HEK293 (cell line): ENCODE measurements around the gene THEM5.

ENCODE experiments used
- CTCF ChIA-PET: fragments of 350-600 bp; formaldehyde crosslinking; extraction: SDS; loops from one replicate; lab custom pipeline; 2021; ENCODE audit warnings: antibody characterized with exemption; lab: Yijun Ruan, JAX
- POLR2A ChIA-PET: fragments of 300-600 bp; formaldehyde crosslinking; extraction: SDS; loops from one replicate; lab custom pipeline; 2020; ENCODE audit warnings: antibody characterized with exemption, inconsistent platforms; lab: Yijun Ruan, JAX
- H3K27ac ChIP-seq: fragments of 200-500 bp; sonication (Bioruptor generic); 2 replicates; pipeline ENCODE4 v1.5.1; 2014; ENCODE audit warnings: low read depth, low read length, control low read depth, inconsistent platforms; ENCODE audit errors: extremely low read depth
- H3K36me3 ChIP-seq, 2 experiments: fragments of 200-500 bp in 1 of 2; sonication (Bioruptor generic) in 1 of 2; 1 replicate in 1 of 2; 2 replicates in 1 of 2; pipeline ENCODE4 v1.5.1; 2014 to 2017; ENCODE audit warnings: inconsistent platforms in 2 of 2, low read length in 2 of 2; ENCODE audit not compliant: control insufficient read depth in 2 of 2, insufficient read depth in 1 of 2
- H3K4me1 ChIP-seq: fragments of 200-500 bp; sonication (Bioruptor generic); 2 replicates; pipeline ENCODE4 v1.5.1; 2014; ENCODE audit warnings: mild to moderate bottlenecking, low read length, inconsistent platforms; ENCODE audit not compliant: control insufficient read depth, insufficient read depth
- H3K4me3 ChIP-seq: 2 replicates; pipeline ENCODE4 v1.5.1; 2011; ENCODE audit warnings: low read depth, mild to moderate bottlenecking, control low read depth, low read length, moderate library complexity
- H3K9me3 ChIP-seq: fragments of 200-500 bp; sonication (Bioruptor generic); 2 replicates; pipeline ENCODE4 v1.5.1; 2014; ENCODE audit warnings: low read depth, low read length, inconsistent platforms; ENCODE audit not compliant: control insufficient read depth, insufficient read depth
- HOXA7 ChIP-seq: sonication (generic); formaldehyde crosslinking; IDR thresholded peaks from 2 replicates; pipeline ENCODE4 v1.8.1; 2022; ENCODE audit warnings: missing genetic modification reagents, borderline replicate concordance
- MYNN ChIP-seq: fragments of 450-650 bp; formaldehyde crosslinking; IDR thresholded peaks from 2 replicates; pipeline ENCODE4 v1.5.1; 2016; ENCODE audit warnings: missing biosample characterization, missing genetic modification characterization, borderline replicate concordance
- ZIC2 ChIP-seq: fragments of 450-650 bp; formaldehyde crosslinking; IDR thresholded peaks from 2 replicates; pipeline ENCODE4 v1.5.1; 2016; ENCODE audit warnings: missing biosample characterization, missing genetic modification characterization
- ZNF211 ChIP-seq: fragments of 450-650 bp; formaldehyde crosslinking; IDR thresholded peaks from 2 replicates; pipeline ENCODE4 v1.5.1; 2016; ENCODE audit warnings: low read depth, missing biosample characterization, missing genetic modification characterization
- ZNF341 ChIP-seq: fragments of 450-650 bp; formaldehyde crosslinking; IDR thresholded peaks from 2 replicates; pipeline ENCODE4; 2016; ENCODE audit warnings: low read depth, missing biosample characterization, missing genetic modification characterization
- ZNF391 ChIP-seq: fragments of 450-650 bp; formaldehyde crosslinking; IDR thresholded peaks from 2 replicates; pipeline ENCODE4 v1.5.1; 2016; ENCODE audit warnings: low read depth, missing biosample characterization, missing genetic modification characterization, borderline replicate concordance
- ZNF423 ChIP-seq: fragments of 450-650 bp; formaldehyde crosslinking; IDR thresholded peaks from 2 replicates; pipeline ENCODE4 v1.5.1; 2016; ENCODE audit warnings: missing biosample characterization, missing genetic modification characterization
- ZNF561 ChIP-seq: fragments of 450-650 bp; IDR thresholded peaks from 2 replicates; pipeline ENCODE4 v1.5.1; 2018; ENCODE audit warnings: missing biosample characterization, missing genetic modification characterization, borderline replicate concordance
- ZSCAN16 ChIP-seq: fragments of 450-650 bp; formaldehyde crosslinking; IDR thresholded peaks from 2 replicates; pipeline ENCODE4 v1.5.1; 2016; ENCODE audit warnings: missing biosample characterization, missing genetic modification characterization
- TF ChIP-seq, protein P1 (sequence below): fragments of 450-650 bp; formaldehyde crosslinking; IDR thresholded peaks from 2 replicates; pipeline ENCODE4 v1.5.1; 2017; ENCODE audit warnings: missing biosample characterization, missing genetic modification characterization
- TF ChIP-seq, protein P2 (sequence below): fragments of 450-650 bp; formaldehyde crosslinking; IDR thresholded peaks from 2 replicates; pipeline ENCODE4 v1.5.1; 2016; ENCODE audit warnings: missing biosample characterization, missing genetic modification characterization, borderline replicate concordance
- TF ChIP-seq, protein P3 (sequence below): fragments of 450-650 bp; formaldehyde crosslinking; IDR thresholded peaks from 2 replicates; pipeline ENCODE4 v1.5.1; 2016; ENCODE audit warnings: missing biosample characterization, missing genetic modification characterization
- TF ChIP-seq, protein P4 (sequence below): fragments of 450-650 bp; formaldehyde crosslinking; IDR thresholded peaks from 2 replicates; pipeline ENCODE4 v1.5.1; 2016; ENCODE audit warnings: missing biosample characterization, missing genetic modification characterization

Gene THEM5

DNA sequence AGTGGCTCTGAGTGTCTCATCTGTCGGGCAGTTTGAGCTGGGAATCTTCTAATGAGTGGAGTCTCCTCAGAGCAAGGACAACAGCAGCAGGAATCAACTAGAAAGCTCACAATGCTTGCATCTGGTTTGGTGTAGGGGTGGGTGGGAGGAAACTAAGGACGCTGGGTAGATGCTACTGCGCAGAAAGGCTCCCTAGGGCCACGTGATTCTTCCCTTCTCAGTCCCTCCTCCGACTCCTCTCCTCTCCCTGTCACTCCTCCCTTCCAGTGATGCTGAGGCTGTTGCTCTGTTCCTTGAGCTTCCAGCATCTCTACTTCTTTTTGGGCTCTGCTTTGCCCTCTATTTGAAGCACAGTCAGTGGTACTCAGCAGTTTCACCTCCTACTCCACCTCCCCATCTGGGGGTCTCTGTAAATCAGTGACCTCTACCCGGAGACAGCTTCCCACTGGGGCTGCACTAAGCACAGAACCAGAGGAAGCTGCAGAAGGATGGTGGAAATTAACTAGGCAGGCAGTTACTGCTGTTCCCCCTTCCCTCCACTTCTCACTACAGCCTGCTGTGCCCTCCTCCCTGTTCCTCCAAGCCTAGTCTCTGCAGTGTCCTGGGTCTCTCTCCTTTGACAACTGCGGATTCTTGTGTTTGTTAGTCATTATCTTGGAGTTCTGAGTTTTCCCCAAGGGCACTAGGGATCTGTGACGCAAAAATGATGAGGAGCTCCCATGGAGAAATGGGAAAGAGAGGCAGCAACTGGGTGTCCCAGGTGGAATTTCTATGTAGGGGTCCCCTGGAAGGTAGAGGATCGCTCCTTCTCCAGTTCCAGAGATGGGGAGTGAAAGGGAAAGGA lies 54.1 kb downstream of the THEM5 start:
- H3K9me3 ChIP-seq, result no peaks in the 10 kb centered on the region
- no peaks in the 10 kb centered on the region for H3K4me1 ChIP-seq
- no peaks in the 10 kb centered on the region for H3K36me3 ChIP-seq
- ChIA-PET CTCF (interaction anchor here (0.8 kb wide), 1 partner anchor 202 kb away, joined by 3 read pairs; no protein-coding TSS in a partner anchor), POLR2A (interaction anchor here (0.6 kb wide), 1 partner anchor 187 kb away, joined by 4 read pairs; no protein-coding TSS in a partner anchor)
- no peak for TF ChIP-seq MYNN (tag by site-specific recombination)
- peak; percentile 71 for TF ChIP-seq ZNF341 (tag by site-specific recombination)
- TF ChIP-seq, protein P1, sequence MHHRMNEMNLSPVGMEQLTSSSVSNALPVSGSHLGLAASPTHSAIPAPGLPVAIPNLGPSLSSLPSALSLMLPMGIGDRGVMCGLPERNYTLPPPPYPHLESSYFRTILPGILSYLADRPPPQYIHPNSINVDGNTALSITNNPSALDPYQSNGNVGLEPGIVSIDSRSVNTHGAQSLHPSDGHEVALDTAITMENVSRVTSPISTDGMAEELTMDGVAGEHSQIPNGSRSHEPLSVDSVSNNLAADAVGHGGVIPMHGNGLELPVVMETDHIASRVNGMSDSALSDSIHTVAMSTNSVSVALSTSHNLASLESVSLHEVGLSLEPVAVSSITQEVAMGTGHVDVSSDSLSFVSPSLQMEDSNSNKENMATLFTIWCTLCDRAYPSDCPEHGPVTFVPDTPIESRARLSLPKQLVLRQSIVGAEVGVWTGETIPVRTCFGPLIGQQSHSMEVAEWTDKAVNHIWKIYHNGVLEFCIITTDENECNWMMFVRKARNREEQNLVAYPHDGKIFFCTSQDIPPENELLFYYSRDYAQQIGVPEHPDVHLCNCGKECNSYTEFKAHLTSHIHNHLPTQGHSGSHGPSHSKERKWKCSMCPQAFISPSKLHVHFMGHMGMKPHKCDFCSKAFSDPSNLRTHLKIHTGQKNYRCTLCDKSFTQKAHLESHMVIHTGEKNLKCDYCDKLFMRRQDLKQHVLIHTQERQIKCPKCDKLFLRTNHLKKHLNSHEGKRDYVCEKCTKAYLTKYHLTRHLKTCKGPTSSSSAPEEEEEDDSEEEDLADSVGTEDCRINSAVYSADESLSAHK, result no peak
- TF ChIP-seq, protein P2, sequence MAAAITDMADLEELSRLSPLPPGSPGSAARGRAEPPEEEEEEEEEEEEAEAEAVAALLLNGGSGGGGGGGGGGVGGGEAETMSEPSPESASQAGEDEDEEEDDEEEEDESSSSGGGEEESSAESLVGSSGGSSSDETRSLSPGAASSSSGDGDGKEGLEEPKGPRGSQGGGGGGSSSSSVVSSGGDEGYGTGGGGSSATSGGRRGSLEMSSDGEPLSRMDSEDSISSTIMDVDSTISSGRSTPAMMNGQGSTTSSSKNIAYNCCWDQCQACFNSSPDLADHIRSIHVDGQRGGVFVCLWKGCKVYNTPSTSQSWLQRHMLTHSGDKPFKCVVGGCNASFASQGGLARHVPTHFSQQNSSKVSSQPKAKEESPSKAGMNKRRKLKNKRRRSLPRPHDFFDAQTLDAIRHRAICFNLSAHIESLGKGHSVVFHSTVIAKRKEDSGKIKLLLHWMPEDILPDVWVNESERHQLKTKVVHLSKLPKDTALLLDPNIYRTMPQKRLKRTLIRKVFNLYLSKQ (tag by site-specific recombination), result no peak
- TF ChIP-seq, protein P3, sequence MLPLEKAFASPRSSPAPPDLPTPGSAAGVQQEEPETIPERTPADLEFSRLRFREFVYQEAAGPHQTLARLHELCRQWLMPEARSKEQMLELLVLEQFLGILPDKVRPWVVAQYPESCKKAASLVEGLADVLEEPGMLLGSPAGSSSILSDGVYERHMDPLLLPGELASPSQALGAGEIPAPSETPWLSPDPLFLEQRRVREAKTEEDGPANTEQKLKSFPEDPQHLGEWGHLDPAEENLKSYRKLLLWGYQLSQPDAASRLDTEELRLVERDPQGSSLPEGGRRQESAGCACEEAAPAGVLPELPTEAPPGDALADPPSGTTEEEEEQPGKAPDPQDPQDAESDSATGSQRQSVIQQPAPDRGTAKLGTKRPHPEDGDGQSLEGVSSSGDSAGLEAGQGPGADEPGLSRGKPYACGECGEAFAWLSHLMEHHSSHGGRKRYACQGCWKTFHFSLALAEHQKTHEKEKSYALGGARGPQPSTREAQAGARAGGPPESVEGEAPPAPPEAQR, result no peak
- TF ChIP-seq ZIC2 (tag by site-specific recombination), result peak; percentile 97
- no peak overlapping the region for H3K4me3 ChIP-seq
- no peak overlapping the region for H3K27ac ChIP-seq

DNA sequence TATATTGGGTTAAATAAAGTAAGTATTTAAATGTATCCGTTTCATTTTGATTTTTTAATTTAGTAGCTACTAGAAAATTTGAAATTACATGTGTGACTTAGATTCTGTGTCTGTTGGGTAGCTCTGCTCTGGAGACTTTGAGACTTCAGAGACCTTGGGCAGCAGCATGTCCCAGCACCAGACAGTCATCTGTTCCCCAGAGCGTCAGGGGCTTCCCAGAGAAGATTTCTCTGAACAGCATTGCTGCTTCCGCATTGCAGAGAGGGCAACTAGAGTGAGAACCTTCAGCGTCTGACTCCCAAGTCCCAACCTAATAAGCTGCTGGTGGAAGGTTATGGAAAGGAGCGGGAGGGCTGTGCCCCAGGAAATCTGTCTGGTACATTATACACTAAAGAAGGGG lies 54.9 kb downstream of the THEM5 start:
- H3K9me3 ChIP-seq, result no peaks in the 10 kb centered on the region
- TF ChIP-seq ZNF391, result no peak
- no peak for TF ChIP-seq ZNF211
- TF ChIP-seq ZSCAN16 (tag by site-specific recombination), result no peak
- no peak for TF ChIP-seq HOXA7 (CRISPR knock-in tag)
- TF ChIP-seq, protein P4, sequence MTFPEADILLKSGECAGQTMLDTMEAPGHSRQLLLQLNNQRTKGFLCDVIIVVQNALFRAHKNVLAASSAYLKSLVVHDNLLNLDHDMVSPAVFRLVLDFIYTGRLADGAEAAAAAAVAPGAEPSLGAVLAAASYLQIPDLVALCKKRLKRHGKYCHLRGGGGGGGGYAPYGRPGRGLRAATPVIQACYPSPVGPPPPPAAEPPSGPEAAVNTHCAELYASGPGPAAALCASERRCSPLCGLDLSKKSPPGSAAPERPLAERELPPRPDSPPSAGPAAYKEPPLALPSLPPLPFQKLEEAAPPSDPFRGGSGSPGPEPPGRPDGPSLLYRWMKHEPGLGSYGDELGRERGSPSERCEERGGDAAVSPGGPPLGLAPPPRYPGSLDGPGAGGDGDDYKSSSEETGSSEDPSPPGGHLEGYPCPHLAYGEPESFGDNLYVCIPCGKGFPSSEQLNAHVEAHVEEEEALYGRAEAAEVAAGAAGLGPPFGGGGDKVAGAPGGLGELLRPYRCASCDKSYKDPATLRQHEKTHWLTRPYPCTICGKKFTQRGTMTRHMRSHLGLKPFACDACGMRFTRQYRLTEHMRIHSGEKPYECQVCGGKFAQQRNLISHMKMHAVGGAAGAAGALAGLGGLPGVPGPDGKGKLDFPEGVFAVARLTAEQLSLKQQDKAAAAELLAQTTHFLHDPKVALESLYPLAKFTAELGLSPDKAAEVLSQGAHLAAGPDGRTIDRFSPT (tag by site-specific recombination), result no peak
- no peak for TF ChIP-seq ZNF561 (tag by site-specific recombination)
- no peak for TF ChIP-seq ZNF423 (tag by site-specific recombination)
- H3K36me3 ChIP-seq, result no peaks in the 10 kb centered on the region
- H3K4me1 ChIP-seq, result no peaks in the 10 kb centered on the region
- no peak overlapping the region for H3K27ac ChIP-seq
- ChIA-PET POLR2A (interaction anchor here (0.6 kb wide), 1 partner anchor 186 kb away, joined by 4 read pairs; no protein-coding TSS in a partner anchor), CTCF (interaction anchor here (0.8 kb wide), 1 partner anchor 203 kb away, joined by 3 read pairs; no protein-coding TSS in a partner anchor)
- H3K4me3 ChIP-seq, result no peak overlapping the region
